ENCODE measurements around the gene MRTFA.

MRTFA gene

GRCh38 chr22:40368016-40368415 is 268.5 kb downstream of the MRTFA start:
- 93 to 97% methylated on average over 6 of the region's 6 CpGs for WGBS, 2 experiments

GRCh38 chr22:40367342-40367741 is 269.2 kb downstream of the MRTFA start:
- Histone ChIP-seq H3K36me3 (ENCODE audit: control insufficient read depth, insufficient read depth, low read length) (peaks cover 48% of the 10 kb centered on the region), H3K27ac (ENCODE audit: insufficient read depth, low read depth, low read length, poor library complexity, severe bottlenecking) (no peak overlapping the region), H3K4me1 (ENCODE audit: control insufficient read depth, insufficient read depth, low read length) (no peaks in the 10 kb centered on the region), H3K27me3 (ENCODE audit: control insufficient read depth, insufficient read depth, low read length, poor library complexity, severe bottlenecking) (no peaks in the 10 kb centered on the region), H3K9me3 (ENCODE audit: control insufficient read depth, low read length) (no peaks in the 10 kb centered on the region), H3K4me3 (ENCODE audit: insufficient read depth, low read depth, low read length) (no peak overlapping the region)
- WGBS, 2 experiments, result 88 to 95% methylated on average over 6 of the region's 6 CpGs

More at GRCh38 chr22:40368016-40368415, 268.5 kb downstream of the MRTFA start:
- Histone ChIP-seq H3K9me3 (ENCODE audit: control insufficient read depth, low read length) (no peaks in the 10 kb centered on the region), H3K36me3 (ENCODE audit: control insufficient read depth, insufficient read depth, low read length) (peaks cover 41% of the 10 kb centered on the region), H3K4me3 (ENCODE audit: insufficient read depth, low read depth, low read length) (no peak overlapping the region), H3K27ac (ENCODE audit: insufficient read depth, low read depth, low read length, poor library complexity, severe bottlenecking) (no peak overlapping the region), H3K4me1 (ENCODE audit: control insufficient read depth, insufficient read depth, low read length) (no peaks in the 10 kb centered on the region), H3K27me3 (ENCODE audit: control insufficient read depth, insufficient read depth, low read length, poor library complexity, severe bottlenecking) (no peaks in the 10 kb centered on the region)

- no peaks in the 10 kb centered on the region for H3K9me3 ChIP-seq (ENCODE audit: control insufficient read depth, low read length)
- H3K4me1 ChIP-seq (ENCODE audit: control insufficient read depth, insufficient read depth, low read length), result no peaks in the 10 kb centered on the region
- H3K36me3 ChIP-seq (ENCODE audit: control insufficient read depth, insufficient read depth, low read length), result peaks cover 60% of the 10 kb centered on the region
- WGBS, 2 experiments, result 95 to 98% methylated on average over 2 of the region's 2 CpGs
- no peak overlapping the region for H3K27ac ChIP-seq (ENCODE audit: insufficient read depth, low read depth, low read length, poor library complexity, severe bottlenecking)
- no peak overlapping the region for H3K4me3 ChIP-seq (ENCODE audit: insufficient read depth, low read depth, low read length)
- no peaks in the 10 kb centered on the region for H3K27me3 ChIP-seq (ENCODE audit: control insufficient read depth, insufficient read depth, low read length, poor library complexity, severe bottlenecking)
Measured at GRCh38 chr22:40366068-40366467, 270.5 kb downstream of the MRTFA start.

- H3K36me3 ChIP-seq (ENCODE audit: control insufficient read depth, insufficient read depth, low read length), result peaks cover 76% of the 10 kb centered on the region
- no peak overlapping the region for H3K4me3 ChIP-seq (ENCODE audit: insufficient read depth, low read depth, low read length)
- 93 to 100% methylated on average over 1 of the region's 1 CpG for WGBS, 2 experiments
- H3K4me1 ChIP-seq (ENCODE audit: control insufficient read depth, insufficient read depth, low read length), result no peaks in the 10 kb centered on the region
- H3K27me3 ChIP-seq (ENCODE audit: control insufficient read depth, insufficient read depth, low read length, poor library complexity, severe bottlenecking), result no peaks in the 10 kb centered on the region
- H3K9me3 ChIP-seq (ENCODE audit: control insufficient read depth, low read length), result no peaks in the 10 kb centered on the region
- H3K27ac ChIP-seq (ENCODE audit: insufficient read depth, low read depth, low read length, poor library complexity, severe bottlenecking), result no peak overlapping the region
Measured at GRCh38 chr22:40364431-40364830, 272.1 kb downstream of the MRTFA start.

- Histone ChIP-seq H3K27me3 (ENCODE audit: control insufficient read depth, insufficient read depth, low read length, poor library complexity, severe bottlenecking) (no peaks in the 10 kb centered on the region), H3K4me1 (ENCODE audit: control insufficient read depth, insufficient read depth, low read length) (no peaks in the 10 kb centered on the region), H3K4me3 (ENCODE audit: insufficient read depth, low read depth, low read length) (no peak overlapping the region), H3K36me3 (ENCODE audit: control insufficient read depth, insufficient read depth, low read length) (peaks cover 80% of the 10 kb centered on the region), H3K9me3 (ENCODE audit: control insufficient read depth, low read length) (no peaks in the 10 kb centered on the region), H3K27ac (ENCODE audit: insufficient read depth, low read depth, low read length, poor library complexity, severe bottlenecking) (no peak overlapping the region)
- 96 to 98% methylated on average over 3 of the region's 3 CpGs for WGBS, 2 experiments
Measured at GRCh38 chr22:40363059-40363458, 273.5 kb downstream of the MRTFA start.

GRCh38 chr22:40361100-40361499 is 275.4 kb downstream of the MRTFA start:
- Histone ChIP-seq H3K36me3 (ENCODE audit: control insufficient read depth, insufficient read depth, low read length) (peaks cover 64% of the 10 kb centered on the region), H3K27me3 (ENCODE audit: control insufficient read depth, insufficient read depth, low read length, poor library complexity, severe bottlenecking) (no peaks in the 10 kb centered on the region), H3K27ac (ENCODE audit: insufficient read depth, low read depth, low read length, poor library complexity, severe bottlenecking) (no peak overlapping the region), H3K9me3 (ENCODE audit: control insufficient read depth, low read length) (no peaks in the 10 kb centered on the region), H3K4me1 (ENCODE audit: control insufficient read depth, insufficient read depth, low read length) (no peaks in the 10 kb centered on the region), H3K4me3 (ENCODE audit: insufficient read depth, low read depth, low read length) (no peak overlapping the region)
- 94 to 96% methylated on average over 5 of the region's 5 CpGs for WGBS, 2 experiments

Measured in ectodermal cell (in vitro differentiated cells).